Neutrophil (primary cell): ENCODE data around the gene ROR2.

Experiments used
- H3K27ac ChIP-seq: fragments of 200-600 bp; sonication (generic); 2 replicates; pipeline ENCODE4 v1.5.1; 2016; ENCODE audit warnings: mild to moderate bottlenecking, moderate library complexity
- H3K27me3 ChIP-seq: fragments of 200-600 bp; sonication (generic); 2 replicates; pipeline ENCODE4 v1.6.0; 2016; ENCODE audit warnings: mild to moderate bottlenecking
- H3K36me3 ChIP-seq: fragments of 200-600 bp; sonication (generic); 2 replicates; pipeline ENCODE4 v1.5.1; 2017
- H3K4me1 ChIP-seq, 2 experiments: fragments of 200-600 bp in 1 of 2; sonication (generic) in 1 of 2; 1 replicate in 1 of 2; 2 replicates in 1 of 2; pipeline versions ENCODE4 v1.5.1 to v1.6.1; 2013 to 2016; ENCODE audit warnings: low read depth in 1 of 2, low read length in 1 of 2, mild to moderate bottlenecking in 1 of 2, moderate library complexity in 1 of 2; ENCODE audit not compliant: control insufficient read depth in 1 of 2, insufficient read depth in 1 of 2
- H3K4me3 ChIP-seq, 2 experiments: fragments of 200-600 bp in 1 of 2; sonication (generic) in 1 of 2; 1 replicate in 1 of 2; 2 replicates in 1 of 2; pipeline ENCODE4 v1.5.1; 2013 to 2016; ENCODE audit warnings: low read depth in 1 of 2, low read length in 1 of 2, mild to moderate bottlenecking in 1 of 2, moderate library complexity in 1 of 2
- H3K9me3 ChIP-seq: fragments of 200-600 bp; sonication (generic); 2 replicates; pipeline ENCODE4 v1.5.1; 2016
- TF ChIP-seq, protein P1 (sequence below): fragments of 200-600 bp; sonication (generic); IDR thresholded peaks from 2 replicates; pipeline ENCODE4 v1.5.1; 2016; ENCODE audit warnings: antibody characterized with exemption

Gene ROR2

GRCh38 chr9:91835216-91835615 is 114.8 kb downstream of the ROR2 start:
- TF ChIP-seq, protein P1, sequence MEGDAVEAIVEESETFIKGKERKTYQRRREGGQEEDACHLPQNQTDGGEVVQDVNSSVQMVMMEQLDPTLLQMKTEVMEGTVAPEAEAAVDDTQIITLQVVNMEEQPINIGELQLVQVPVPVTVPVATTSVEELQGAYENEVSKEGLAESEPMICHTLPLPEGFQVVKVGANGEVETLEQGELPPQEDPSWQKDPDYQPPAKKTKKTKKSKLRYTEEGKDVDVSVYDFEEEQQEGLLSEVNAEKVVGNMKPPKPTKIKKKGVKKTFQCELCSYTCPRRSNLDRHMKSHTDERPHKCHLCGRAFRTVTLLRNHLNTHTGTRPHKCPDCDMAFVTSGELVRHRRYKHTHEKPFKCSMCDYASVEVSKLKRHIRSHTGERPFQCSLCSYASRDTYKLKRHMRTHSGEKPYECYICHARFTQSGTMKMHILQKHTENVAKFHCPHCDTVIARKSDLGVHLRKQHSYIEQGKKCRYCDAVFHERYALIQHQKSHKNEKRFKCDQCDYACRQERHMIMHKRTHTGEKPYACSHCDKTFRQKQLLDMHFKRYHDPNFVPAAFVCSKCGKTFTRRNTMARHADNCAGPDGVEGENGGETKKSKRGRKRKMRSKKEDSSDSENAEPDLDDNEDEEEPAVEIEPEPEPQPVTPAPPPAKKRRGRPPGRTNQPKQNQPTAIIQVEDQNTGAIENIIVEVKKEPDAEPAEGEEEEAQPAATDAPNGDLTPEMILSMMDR, result no peak
- Histone ChIP-seq H3K9me3 (no peaks in the 10 kb centered on the region), H3K36me3 (no peaks in the 10 kb centered on the region), H3K27me3 (peaks cover 5% of the 10 kb centered on the region), H3K27ac (no peak overlapping the region), H3K4me1 (no peaks in the 10 kb centered on the region), H3K4me3 (no peak overlapping the region)

DNA sequence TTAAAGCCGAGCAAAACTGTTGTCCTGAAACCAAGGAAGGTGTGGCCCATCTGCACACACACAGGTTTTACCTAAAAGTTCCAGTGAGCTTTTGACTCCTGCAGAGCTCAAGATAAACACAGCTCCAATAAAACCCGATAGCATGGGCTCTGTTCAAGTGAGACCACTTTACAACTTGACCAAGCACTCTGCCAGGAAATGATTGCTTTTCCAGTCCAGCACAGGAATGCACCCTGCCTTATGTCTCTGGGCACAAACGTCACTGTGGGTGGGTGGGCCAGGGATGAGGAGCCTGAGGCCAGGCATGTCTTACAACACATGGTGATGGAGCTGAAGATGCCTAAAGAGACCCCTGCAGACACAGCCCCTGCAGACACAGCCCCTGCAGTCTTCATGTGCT is 115.3 kb downstream of the ROR2 start:
- H3K9me3 ChIP-seq, result no peaks in the 10 kb centered on the region

DNA sequence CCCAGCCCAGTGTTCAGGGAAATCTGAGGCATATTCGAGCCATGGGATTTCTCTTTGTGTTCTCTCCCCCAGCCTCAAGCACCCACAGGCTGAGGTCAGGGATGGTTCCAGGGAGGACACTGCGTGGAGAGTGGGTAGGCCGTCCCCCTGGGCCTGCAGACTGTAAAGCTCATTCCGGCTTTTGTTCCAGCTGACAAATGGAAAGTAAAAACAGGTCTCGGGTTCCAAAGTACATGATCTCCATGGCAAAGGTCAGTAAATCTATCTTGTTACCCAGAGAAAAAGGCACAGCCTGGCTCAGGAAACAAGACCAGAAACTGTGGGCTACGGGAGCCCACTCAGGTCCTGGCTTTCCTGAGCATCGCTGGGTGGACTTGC is 116.2 kb downstream of the ROR2 start:
- H3K27ac ChIP-seq, result no peak overlapping the region
- TF ChIP-seq, protein P1, result no peak
- H3K27me3 ChIP-seq, result peaks cover 3% of the 10 kb centered on the region
- H3K36me3 ChIP-seq, result no peaks in the 10 kb centered on the region
- no peak overlapping the region for H3K4me3 ChIP-seq
- no peaks in the 10 kb centered on the region for H3K4me1 ChIP-seq
- H3K9me3 ChIP-seq, result no peaks in the 10 kb centered on the region

More for the DNA sequence above, 115.3 kb downstream of the ROR2 start:
- H3K27me3 ChIP-seq, result no peaks in the 10 kb centered on the region
- H3K4me3 ChIP-seq, result no peak overlapping the region
- TF ChIP-seq, protein P1, result no peak
- H3K4me1 ChIP-seq, result no peaks in the 10 kb centered on the region
- H3K27ac ChIP-seq, result no peak overlapping the region
- H3K36me3 ChIP-seq, result no peaks in the 10 kb centered on the region

DNA sequence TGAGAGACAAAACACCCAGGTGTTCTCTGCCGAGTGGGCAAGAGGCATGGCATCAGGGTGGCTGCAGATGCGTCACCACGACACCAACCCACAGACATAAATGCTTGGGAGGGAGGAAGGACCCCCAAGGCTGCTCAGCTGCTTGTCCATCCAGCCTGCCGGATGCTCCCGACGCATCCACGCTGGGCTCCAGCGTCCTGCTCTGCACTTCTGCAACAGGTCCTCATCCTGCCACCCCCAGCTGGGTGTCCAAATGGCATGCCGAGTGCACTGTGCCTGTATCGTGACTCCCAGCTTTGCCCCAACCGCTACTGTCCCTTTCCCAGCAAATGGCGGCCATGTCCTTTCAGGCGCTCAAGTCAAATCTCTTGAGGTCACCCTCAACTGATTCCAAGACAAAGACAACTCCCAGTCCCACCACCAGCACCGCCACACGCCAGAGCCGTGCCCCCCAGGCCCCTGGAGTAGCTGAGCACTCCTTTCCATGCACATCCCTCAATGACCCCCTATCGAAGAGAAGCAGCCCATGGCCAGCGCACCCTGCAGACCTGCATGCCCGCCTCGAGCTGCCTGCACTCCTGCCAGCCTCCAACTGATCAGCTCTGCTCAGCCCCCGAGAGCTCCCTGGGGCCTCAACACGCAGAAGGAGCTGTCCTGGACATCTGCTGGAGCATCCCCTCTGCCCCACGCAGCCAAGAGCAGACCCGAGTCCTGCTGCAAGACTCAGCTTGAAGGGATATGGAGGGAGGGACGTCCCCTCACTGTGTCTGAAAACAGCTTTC is 116.7 kb downstream of the ROR2 start:
- TF ChIP-seq, protein P1, result no peak
- no peaks in the 10 kb centered on the region for H3K9me3 ChIP-seq
- H3K4me1 ChIP-seq, result no peaks in the 10 kb centered on the region

GRCh38 chr9:91832322-91832721 is 117.7 kb downstream of the ROR2 start:
- Histone ChIP-seq H3K27me3 (peaks cover 14% of the 10 kb centered on the region), H3K4me1 (no peaks in the 10 kb centered on the region), H3K27ac (no peak overlapping the region), H3K36me3 (no peaks in the 10 kb centered on the region), H3K4me3 (no peak overlapping the region), H3K9me3 (no peaks in the 10 kb centered on the region)
- TF ChIP-seq, protein P1, result no peak

More for the DNA sequence above, 116.7 kb downstream of the ROR2 start:
- Histone ChIP-seq H3K27me3 (peaks cover 9% of the 10 kb centered on the region), H3K4me3 (no peak overlapping the region), H3K27ac (no peak overlapping the region), H3K36me3 (no peaks in the 10 kb centered on the region)
